Subcutaneous abdominal adipose tissue (tissue), 5 donors: Measurements from ENCODE around the gene SUN3.
"Not testable (repeated sequence)": the region's sequence is repeated elsewhere in the genome, so short reads cannot be mapped to it uniquely, and the experiment has no call there.

Source experiments
- H3K27ac ChIP-seq: one replicate; pipeline ENCODE4 v1.7.0; 2013; ENCODE audit warnings: low read depth, mild to moderate bottlenecking, inconsistent platforms, low read length, moderate library complexity
- H3K27me3 ChIP-seq, 5 donors: one replicate each; pipeline ENCODE4 v1.7.0; 2013; ENCODE audit warnings: low read length in 5 of 5, inconsistent platforms in 1 of 5; ENCODE audit not compliant: control insufficient read depth in 5 of 5, insufficient read depth in 4 of 5
- H3K36me3 ChIP-seq, 5 donors: one replicate each; pipeline ENCODE4 v1.7.0; 2013; ENCODE audit warnings: low read length in 5 of 5; ENCODE audit not compliant: control insufficient read depth in 5 of 5, insufficient read depth in 5 of 5
- H3K4me1 ChIP-seq, 5 donors: one replicate each; pipeline ENCODE4 v1.7.0; 2013; ENCODE audit warnings: low read length in 5 of 5, mild to moderate bottlenecking in 3 of 5, moderate library complexity in 1 of 5; ENCODE audit not compliant: control insufficient read depth in 5 of 5, insufficient read depth in 5 of 5
- H3K4me3 ChIP-seq, 5 donors: one replicate each; pipeline ENCODE4 v1.7.0; 2013; ENCODE audit warnings: low read length in 5 of 5, low read depth in 1 of 5
- H3K9ac ChIP-seq, 5 donors: one replicate each; pipeline ENCODE4 v1.7.0; 2013; ENCODE audit warnings: low read length in 5 of 5, mild to moderate bottlenecking in 4 of 5, moderate library complexity in 3 of 5
- H3K9me3 ChIP-seq, 5 donors: one replicate each; pipeline ENCODE4 v1.7.0; 2013; ENCODE audit warnings: low read length in 5 of 5; ENCODE audit not compliant: control insufficient read depth in 5 of 5
- donor health status: healthy.
- donor health status: healthy.
- donor health status: healthy.
- donor health status: healthy.
- donor health status: healthy.

SUN3 gene

DNA sequence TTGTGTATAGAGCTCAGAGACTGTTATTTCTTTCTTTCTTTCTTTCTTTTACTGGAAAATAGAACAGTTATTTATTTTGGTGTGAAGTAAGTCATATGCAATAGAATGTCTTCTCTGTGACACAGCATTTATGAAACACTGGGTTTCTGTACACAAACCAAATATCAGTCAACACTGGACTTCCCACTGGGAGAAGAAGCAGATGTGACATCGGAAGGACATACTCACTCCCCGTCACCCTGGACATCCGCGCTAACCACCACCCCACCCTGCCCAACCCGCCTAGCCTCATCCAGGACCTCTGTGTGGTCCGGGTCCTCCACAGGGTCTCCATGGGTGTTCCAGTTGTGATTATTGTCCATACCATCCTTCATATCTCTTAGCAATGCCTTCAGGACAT is 22.0 kb downstream of the SUN3 start:
- peaks cover 0 to 4% (median 0%) of the 10 kb centered on the region in 5 donors for H3K27me3 ChIP-seq
- no peaks in the 10 kb centered on the region for H3K4me1 ChIP-seq
- no peaks in the 10 kb centered on the region for H3K36me3 ChIP-seq
- H3K27ac ChIP-seq = no peak overlapping the region
- no peak overlapping the region for H3K4me3 ChIP-seq
- H3K9me3 ChIP-seq = no peaks in the 10 kb centered on the region
- no peak overlapping the region for H3K9ac ChIP-seq

DNA sequence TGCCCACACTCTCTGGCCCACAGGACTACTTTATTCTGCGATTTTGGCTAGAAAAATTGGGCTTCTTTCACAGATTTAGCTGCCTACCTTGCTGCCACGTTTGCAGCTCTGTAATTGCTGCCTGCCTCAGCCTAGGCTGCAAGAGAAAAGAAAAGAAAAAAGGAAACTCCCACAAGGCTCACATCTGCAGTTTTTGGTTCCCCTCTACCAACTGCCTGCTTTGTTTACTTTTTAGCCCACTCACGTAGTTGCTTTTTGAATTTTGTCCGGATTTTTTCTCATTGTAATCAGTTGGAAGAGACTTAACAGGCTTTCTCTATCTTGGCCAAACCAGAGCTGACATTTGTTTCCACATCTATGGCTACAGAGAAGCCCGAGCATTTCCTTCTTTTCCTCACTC is 24.3 kb downstream of the SUN3 start:
- Histone ChIP-seq H3K36me3 (no peaks in the 10 kb centered on the region), H3K27me3 (peaks cover 0 to 4% (median 0%) of the 10 kb centered on the region in 5 donors), H3K9me3 (no peaks in the 10 kb centered on the region), H3K27ac (no peak overlapping the region), H3K4me1 (no peaks in the 10 kb centered on the region), H3K9ac (no peak overlapping the region), H3K4me3 (no peak overlapping the region)

DNA sequence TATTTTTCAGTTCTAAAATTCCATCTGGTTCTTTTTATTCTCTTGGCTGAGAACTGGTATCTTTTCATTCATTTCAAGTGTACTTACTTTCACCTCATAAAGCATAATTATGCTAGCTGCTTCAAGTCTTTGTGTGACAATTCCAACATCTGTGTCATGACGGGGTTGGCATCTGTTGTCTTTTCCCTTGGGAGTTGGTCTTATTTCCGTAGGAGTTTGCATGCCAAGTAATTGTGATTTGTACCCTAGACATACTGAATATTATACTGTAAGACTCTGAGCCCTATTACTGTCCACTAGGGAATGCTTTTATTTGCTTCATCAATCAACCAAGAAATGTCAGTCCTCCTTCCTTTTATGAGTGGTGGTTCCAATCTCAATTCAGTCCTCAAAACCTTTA is 24.9 kb downstream of the SUN3 start:
- no peaks in the 10 kb centered on the region for H3K4me1 ChIP-seq
- H3K27ac ChIP-seq = no peak overlapping the region
- H3K27me3 ChIP-seq = peaks cover 0 to 4% (median 0%) of the 10 kb centered on the region in 5 donors
- H3K36me3 ChIP-seq = no peaks in the 10 kb centered on the region
- H3K4me3 ChIP-seq = no peak overlapping the region
- no peak overlapping the region for H3K9ac ChIP-seq
- H3K9me3 ChIP-seq = no peaks in the 10 kb centered on the region

DNA sequence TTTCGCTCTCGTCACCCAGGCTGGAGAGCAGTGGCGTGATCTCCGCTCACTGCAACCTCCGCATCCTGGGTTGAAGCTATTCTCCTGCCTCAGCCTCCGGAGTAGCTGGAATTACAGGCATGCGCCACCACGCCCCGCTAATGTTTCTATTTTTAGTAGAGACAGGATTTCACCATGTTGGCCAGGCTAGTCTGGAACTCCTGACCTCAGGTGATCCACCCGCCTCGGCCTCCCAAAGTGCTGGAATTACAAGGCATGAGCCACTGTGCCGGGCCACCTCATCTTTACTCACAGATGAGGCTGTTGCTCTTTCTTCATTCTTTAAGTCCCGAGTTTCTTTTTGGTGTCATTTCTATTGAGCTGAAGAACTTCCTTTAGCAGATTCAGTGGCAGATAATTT is 28.7 kb downstream of the SUN3 start:
- not testable (repeated sequence) for H3K9me3 ChIP-seq, H3K4me3 ChIP-seq, H3K9ac ChIP-seq, H3K27me3 ChIP-seq, H3K4me1 ChIP-seq, H3K36me3 ChIP-seq, H3K27ac ChIP-seq

DNA sequence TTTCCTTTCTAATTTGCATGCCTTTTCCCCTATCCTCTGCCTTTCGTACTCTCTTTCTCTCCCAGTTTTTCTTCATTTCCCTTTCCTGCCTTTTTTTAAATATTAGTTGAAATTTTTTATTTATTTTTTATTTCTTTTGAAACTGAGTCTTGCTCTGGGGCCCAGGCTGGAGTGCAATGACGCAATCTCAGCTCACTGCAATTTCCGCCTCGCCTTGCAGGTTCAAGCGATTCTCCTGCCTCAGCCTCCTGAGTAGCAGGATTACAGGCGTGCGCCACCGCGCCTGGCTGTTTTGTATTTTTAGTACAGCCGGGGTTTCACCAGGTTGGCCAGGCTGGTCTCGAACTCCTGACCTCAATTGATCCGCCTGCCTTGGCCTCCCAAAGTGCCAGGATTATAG is 29.5 kb downstream of the SUN3 start:
- Histone ChIP-seq H3K27me3 (peaks cover 0 to 2% (median 0%) of the 10 kb centered on the region in 5 donors), H3K4me3 (no peak overlapping the region), H3K9me3 (no peaks in the 10 kb centered on the region), H3K27ac (no peak overlapping the region), H3K36me3 (no peaks in the 10 kb centered on the region), H3K4me1 (no peaks in the 10 kb centered on the region), H3K9ac (no peak overlapping the region)

- Histone ChIP-seq H3K9ac (peak overlapping the region in 3 of 5 donors; percentile 3 to 67 (median 60)), H3K36me3 (no peaks in the 10 kb centered on the region), H3K4me1 (peaks cover 1 to 11% (median 8%) of the 10 kb centered on the region in 5 donors), H3K27ac (no peak overlapping the region), H3K9me3 (no peaks in the 10 kb centered on the region), H3K4me3 (peak overlapping the region in 3 of 5 donors; percentile 71 to 81 (median 72)), H3K27me3 (no peaks in the 10 kb centered on the region)
Measured at GRCh38 chr7:47992446-47992845, 36.5 kb downstream of the SUN3 start.

DNA sequence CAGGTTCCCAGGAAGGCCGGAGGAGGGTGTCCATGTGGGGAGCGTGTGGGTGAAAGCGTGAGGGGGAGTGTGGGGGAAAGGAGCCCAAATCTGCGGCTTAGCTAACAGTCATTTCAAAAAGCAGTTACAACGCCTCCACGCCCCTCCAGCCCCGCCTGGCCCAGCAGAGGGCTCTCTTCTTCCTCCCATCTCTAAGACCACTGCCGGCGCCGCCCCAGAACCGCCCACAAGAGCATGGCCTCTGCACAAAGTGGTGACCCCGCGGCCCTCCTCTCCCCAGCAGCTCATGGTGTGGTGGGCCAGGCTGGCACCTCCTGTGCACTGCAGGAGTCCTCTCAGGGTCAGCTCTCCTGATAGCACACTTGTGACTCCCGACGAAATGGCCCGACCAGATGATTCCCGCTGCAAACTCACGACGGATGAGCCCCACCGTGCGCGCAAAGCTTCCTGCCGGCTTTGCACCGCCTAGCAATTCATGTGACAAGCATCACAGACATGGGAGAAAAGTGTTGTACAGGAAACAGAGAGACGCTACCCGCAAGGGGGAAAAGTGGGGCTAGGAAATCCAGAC is 37.1 kb downstream of the SUN3 start:
- Histone ChIP-seq H3K9ac (peak overlapping the region in 4 of 5 donors; percentile 3 to 67 (median 53)), H3K27ac (peak overlapping the region; percentile 8), H3K36me3 (no peaks in the 10 kb centered on the region), H3K4me3 (peak overlapping the region; percentile 62 to 81 (median 72)), H3K27me3 (no peaks in the 10 kb centered on the region), H3K9me3 (no peaks in the 10 kb centered on the region), H3K4me1 (peaks cover 1 to 11% (median 8%) of the 10 kb centered on the region in 5 donors)

DNA sequence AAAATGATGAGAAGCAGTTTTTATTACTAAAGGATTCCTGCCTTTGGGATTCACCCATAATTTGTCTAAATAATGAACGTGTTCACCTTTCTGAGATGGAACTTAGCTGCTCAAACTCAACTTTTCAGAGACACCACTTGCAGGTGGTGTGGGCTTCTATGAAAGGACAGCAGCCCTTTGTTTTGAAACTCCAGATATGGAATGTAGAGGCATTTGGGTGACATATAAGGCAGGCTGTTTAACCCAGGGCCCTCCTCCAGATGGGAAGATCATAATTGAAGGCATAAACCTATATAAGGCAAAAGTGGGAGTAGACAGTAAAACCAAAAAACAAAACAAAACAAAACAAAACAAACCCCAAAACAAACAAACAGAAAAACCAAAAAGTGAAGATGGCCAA is 37.6 kb downstream of the SUN3 start:
- Histone ChIP-seq H3K27ac (peak overlapping the region; percentile 8), H3K9ac (peak overlapping the region in 2 of 5 donors; percentile 60 to 67), H3K9me3 (no peaks in the 10 kb centered on the region), H3K27me3 (no peaks in the 10 kb centered on the region), H3K36me3 (no peaks in the 10 kb centered on the region), H3K4me3 (peak overlapping the region in 4 of 5 donors; percentile 62 to 81 (median 72)), H3K4me1 (peaks cover 1 to 11% (median 8%) of the 10 kb centered on the region in 5 donors)

DNA sequence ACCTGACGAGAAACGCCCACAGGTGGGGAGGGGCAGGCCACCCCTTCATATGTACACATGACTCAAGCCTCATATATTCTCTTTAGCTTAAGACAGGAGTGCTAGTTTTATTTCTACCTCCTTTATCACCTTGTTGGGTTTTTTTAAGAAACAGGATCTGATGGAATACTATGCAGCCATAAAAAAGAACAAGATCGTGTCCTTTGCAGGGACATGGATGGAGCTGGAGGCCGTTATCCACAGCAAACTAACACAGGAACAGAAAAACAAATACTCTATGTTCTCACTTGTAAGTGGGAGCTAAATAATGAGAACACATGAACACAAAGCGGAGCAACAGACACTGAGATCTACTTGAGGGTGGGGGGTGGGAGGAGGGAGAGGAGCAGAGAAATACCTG is 38.3 kb downstream of the SUN3 start:
- Histone ChIP-seq H3K4me1 (peaks cover 1 to 11% (median 8%) of the 10 kb centered on the region in 5 donors), H3K27ac (no peak overlapping the region), H3K27me3 (no peaks in the 10 kb centered on the region), H3K9ac (no peak overlapping the region), H3K9me3 (no peaks in the 10 kb centered on the region), H3K4me3 (no peak overlapping the region), H3K36me3 (no peaks in the 10 kb centered on the region)

DNA sequence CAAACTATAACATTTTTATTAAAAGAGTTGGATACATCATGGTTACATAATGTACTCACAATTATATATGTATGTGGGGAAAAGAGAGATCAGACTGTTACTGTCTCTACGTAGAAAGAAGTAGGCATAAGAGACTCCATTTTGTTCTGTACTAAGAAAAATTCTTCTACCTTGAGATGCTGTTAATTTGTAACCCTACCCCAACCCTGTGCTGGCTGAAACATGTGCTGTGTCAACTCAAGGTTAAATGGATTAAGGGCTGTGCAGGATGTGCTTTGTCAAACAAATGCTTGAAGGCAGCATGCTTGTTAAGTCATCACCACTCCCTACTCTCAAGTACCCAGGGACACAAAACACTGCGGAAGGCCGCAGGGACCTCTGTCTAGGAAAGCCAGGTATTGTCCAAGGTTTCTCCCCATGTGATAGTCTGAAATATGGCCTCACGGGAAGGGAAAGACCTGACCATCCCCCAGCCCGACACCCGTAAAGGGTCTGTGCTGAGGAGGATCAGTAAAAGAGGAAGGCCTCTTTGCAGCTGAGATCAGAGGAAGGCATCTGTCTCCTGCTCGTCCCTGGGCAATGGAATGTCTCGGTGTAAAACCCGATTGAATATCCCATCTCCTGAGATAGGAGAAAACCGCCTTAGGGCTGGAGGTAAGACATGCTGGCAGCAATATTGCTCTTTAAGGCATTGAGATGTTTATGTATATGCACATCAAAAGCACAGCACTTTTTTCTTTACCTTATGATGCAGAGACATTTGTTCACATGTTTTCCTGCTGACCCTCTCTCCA is 39.1 kb downstream of the SUN3 start:
- H3K4me3 ChIP-seq, H3K36me3 ChIP-seq, H3K27me3 ChIP-seq, H3K9me3 ChIP-seq, H3K9ac ChIP-seq, H3K27ac ChIP-seq: not testable (repeated sequence)
- H3K4me1 ChIP-seq = peaks cover 1 to 11% (median 8%) of the 10 kb centered on the region in 5 donors
